ENCODE data around the gene TMPRSS3.

- TF ChIP-seq POLR2A (IDR thresholded peaks at IDR 0.05; ENCODE audit: low read length) (no peak), GATA1 (IDR thresholded peaks at IDR 0.05; ENCODE audit: low read depth, low read length) (no peak)
Observed at GRCh38 chr21:42384156-42384945, 11.5 kb downstream of the TMPRSS3 start.

Data from erythroblast (primary cell).